AG09319 (cell line): ENCODE results near the gene MXRA7.
"Not testable (repeated sequence)": the region's sequence is repeated elsewhere in the genome, so short reads cannot be mapped to it uniquely, and the experiment has no call there.

Source experiments
- DNase-seq: peaks from one replicate; pipeline ENCODE4 v3.0.0-alpha.2; 2010; ENCODE audit warnings: low read depth; ENCODE audit errors: extremely low read depth
- CTCF ChIP-seq: IDR thresholded peaks from 2 replicates; pipeline ENCODE4 v1.5.1; 2011; ENCODE audit warnings: low read depth, mild to moderate bottlenecking, inconsistent platforms, low read length, moderate library complexity

The MXRA7 gene

GRCh38 chr17:76725580-76726230 is 14.9 kb upstream of the MXRA7 start:
- TF ChIP-seq CTCF, result no peak
- DNase-seq, result no peak

- no peak for TF ChIP-seq CTCF
- no peak for DNase-seq
Observed at GRCh38 chr17:76723812-76724211, 13.0 kb upstream of the MXRA7 start.

GRCh38 chr17:76722977-76723376 is 12.2 kb upstream of the MXRA7 start:
- DNase-seq, result not testable (repeated sequence)

GRCh38 chr17:76722279-76722678 is 11.5 kb upstream of the MXRA7 start:
- no peak for TF ChIP-seq CTCF
- DNase-seq, result no peak

GRCh38 chr17:76721463-76721862 is 10.7 kb upstream of the MXRA7 start:
- DNase-seq, result no peak
- TF ChIP-seq CTCF, result no peak

GRCh38 chr17:76720941-76721340 is 10.2 kb upstream of the MXRA7 start:
- TF ChIP-seq CTCF, result no peak

GRCh38 chr17:76720211-76720610 is 9.4 kb upstream of the MXRA7 start:
- TF ChIP-seq CTCF, result no peak
- DNase-seq, result no peak

More at GRCh38 chr17:76720941-76721340, 10.2 kb upstream of the MXRA7 start:
- DNase-seq, result no peak

- DNase-seq, result no peak
- no peak for TF ChIP-seq CTCF
Observed at GRCh38 chr17:76718516-76718915, 7.8 kb upstream of the MXRA7 start.
